IgD-negative memory B cell (primary cell): Measurements from ENCODE around the gene HEATR9. TPM values are rescaled to one million over a fixed set of nuclear protein-coding genes. Genes with fewer than 3 reads are reported as not detected.
"Not testable (repeated sequence)": the region's sequence is repeated elsewhere in the genome, so short reads cannot be mapped to it uniquely, and the experiment has no call there.

Source experiments
- H3K27ac Mint-ChIP-seq, 3 donors: one replicate each; pipeline ENCODE4 v1.8.0; 2020 to 2022; ENCODE audit warnings: mild to moderate bottlenecking in 3 of 3, mixed read lengths in 3 of 3, moderate library complexity in 1 of 3
- H3K27me3 Mint-ChIP-seq: one replicate; pipeline ENCODE4 v1.8.0; 2021; ENCODE audit warnings: mixed read lengths
- H3K36me3 Mint-ChIP-seq: one replicate; pipeline ENCODE4 v1.8.0; 2020; ENCODE audit warnings: mild to moderate bottlenecking, mixed read lengths
- H3K4me1 Mint-ChIP-seq, 3 donors: one replicate each; pipeline ENCODE4 v1.8.0; 2020 to 2022; ENCODE audit warnings: mixed read lengths in 3 of 3, mild to moderate bottlenecking in 1 of 3
- H3K4me3 Mint-ChIP-seq, 4 donors: one replicate each; pipeline ENCODE4 v1.8.0; 2020 to 2022; ENCODE audit warnings: mild to moderate bottlenecking in 4 of 4, mixed read lengths in 4 of 4, moderate library complexity in 3 of 4
- H3K9me3 Mint-ChIP-seq, 3 donors: one replicate each; pipeline ENCODE4 v1.8.0; 2020 to 2021; ENCODE audit warnings: mixed read lengths in 3 of 3, mild to moderate bottlenecking in 1 of 3
- polyA plus RNA-seq: library from polyadenylated mRNA; unstranded; fragments of 300-500 nt; fragmentation: Illumina TruSeq; gene quantifications from one replicate; pipeline ENCODE4 v1.2.3, GENCODE V29; 2021

HEATR9 gene
- polyA plus RNA-seq, 1 donor from 2014 or later = not detected

- no peaks in the 10 kb centered on the region for H3K4me1 Mint-ChIP-seq
- H3K27me3 Mint-ChIP-seq = peaks cover 4% of the 10 kb centered on the region
- H3K36me3 Mint-ChIP-seq = no peaks in the 10 kb centered on the region
- no peak overlapping the region for H3K4me3 Mint-ChIP-seq
- H3K27ac Mint-ChIP-seq = peak overlapping the region in 1 of 3 donors; percentile 83
- H3K9me3 Mint-ChIP-seq = no peaks in the 10 kb centered on the region
Measured at GRCh38 chr17:35900280-35900679, 31.6 kb upstream of the HEATR9 start.

GRCh38 chr17:35898283-35899070, 29.8 kb upstream of the HEATR9 start:
- H3K4me1 Mint-ChIP-seq = no peaks in the 10 kb centered on the region
- H3K27ac Mint-ChIP-seq = no peak overlapping the region
- no peaks in the 10 kb centered on the region for H3K9me3 Mint-ChIP-seq
- H3K27me3 Mint-ChIP-seq = peaks cover 4% of the 10 kb centered on the region
- H3K4me3 Mint-ChIP-seq = no peak overlapping the region
- H3K36me3 Mint-ChIP-seq = no peaks in the 10 kb centered on the region

- not testable (repeated sequence) for H3K27me3 Mint-ChIP-seq, H3K27ac Mint-ChIP-seq, H3K36me3 Mint-ChIP-seq, H3K9me3 Mint-ChIP-seq, H3K4me1 Mint-ChIP-seq, H3K4me3 Mint-ChIP-seq
Measured at GRCh38 chr17:35897772-35898171, 29.1 kb upstream of the HEATR9 start.

GRCh38 chr17:35895636-35896587, 27.2 kb upstream of the HEATR9 start:
- peaks cover 3% of the 10 kb centered on the region for H3K27me3 Mint-ChIP-seq
- H3K4me1 Mint-ChIP-seq = peaks cover 0 to 5% (median 2%) of the 10 kb centered on the region in 3 donors
- peak overlapping the region in 1 of 4 donors; percentile 82 for H3K4me3 Mint-ChIP-seq
- H3K9me3 Mint-ChIP-seq = no peaks in the 10 kb centered on the region
- no peaks in the 10 kb centered on the region for H3K36me3 Mint-ChIP-seq
- no peak overlapping the region for H3K27ac Mint-ChIP-seq

GRCh38 chr17:35894206-35894605, 25.5 kb upstream of the HEATR9 start:
- Mint-ChIP-seq H3K9me3 (no peaks in the 10 kb centered on the region), H3K4me1 (peaks cover 2 to 5% (median 2%) of the 10 kb centered on the region in 3 donors), H3K27me3 (peaks cover 3% of the 10 kb centered on the region), H3K27ac (no peak overlapping the region), H3K36me3 (peaks cover 2% of the 10 kb centered on the region), H3K4me3 (no peak overlapping the region)

GRCh38 chr17:35893751-35894150, 25.1 kb upstream of the HEATR9 start:
- Mint-ChIP-seq H3K27ac (no peak overlapping the region), H3K4me1 (peaks cover 2 to 5% (median 2%) of the 10 kb centered on the region in 3 donors), H3K9me3 (no peaks in the 10 kb centered on the region), H3K27me3 (peaks cover 3% of the 10 kb centered on the region), H3K36me3 (peaks cover 2% of the 10 kb centered on the region), H3K4me3 (peak overlapping the region in 1 of 4 donors; percentile 43)

GRCh38 chr17:35892091-35893035, 23.7 kb upstream of the HEATR9 start:
- Mint-ChIP-seq H3K9me3 (no peaks in the 10 kb centered on the region), H3K27ac (no peak overlapping the region), H3K4me1 (peaks cover 2 to 5% (median 2%) of the 10 kb centered on the region in 3 donors), H3K4me3 (no peak overlapping the region), H3K36me3 (peaks cover 2% of the 10 kb centered on the region), H3K27me3 (peaks cover 3% of the 10 kb centered on the region)

GRCh38 chr17:35891269-35891668, 22.6 kb upstream of the HEATR9 start:
- H3K9me3 Mint-ChIP-seq = no peaks in the 10 kb centered on the region
- peaks cover 2% of the 10 kb centered on the region for H3K36me3 Mint-ChIP-seq
- H3K27me3 Mint-ChIP-seq = peaks cover 3% of the 10 kb centered on the region
- peak overlapping the region in 1 of 3 donors; percentile 35 for H3K27ac Mint-ChIP-seq
- H3K4me3 Mint-ChIP-seq = no peak overlapping the region
- H3K4me1 Mint-ChIP-seq = peaks cover 2 to 5% (median 2%) of the 10 kb centered on the region in 3 donors

GRCh38 chr17:35890774-35891155, 22.1 kb upstream of the HEATR9 start:
- H3K4me3 Mint-ChIP-seq = no peak overlapping the region
- H3K9me3 Mint-ChIP-seq = no peaks in the 10 kb centered on the region
- H3K4me1 Mint-ChIP-seq = peaks cover 2 to 5% (median 2%) of the 10 kb centered on the region in 3 donors
- peak overlapping the region in 1 of 3 donors; percentile 35 for H3K27ac Mint-ChIP-seq
- peaks cover 2% of the 10 kb centered on the region for H3K36me3 Mint-ChIP-seq
- no peaks in the 10 kb centered on the region for H3K27me3 Mint-ChIP-seq

GRCh38 chr17:35889818-35890773, 21.4 kb upstream of the HEATR9 start:
- Mint-ChIP-seq H3K27me3 (no peaks in the 10 kb centered on the region), H3K4me3 (no peak overlapping the region), H3K36me3 (peaks cover 2% of the 10 kb centered on the region), H3K9me3 (no peaks in the 10 kb centered on the region), H3K4me1 (peaks cover 2 to 5% (median 2%) of the 10 kb centered on the region in 3 donors), H3K27ac (no peak overlapping the region)

- Mint-ChIP-seq H3K9me3 (no peaks in the 10 kb centered on the region), H3K4me3 (no peak overlapping the region), H3K27me3 (no peaks in the 10 kb centered on the region), H3K4me1 (peaks cover 2 to 5% (median 2%) of the 10 kb centered on the region in 3 donors), H3K27ac (no peak overlapping the region), H3K36me3 (peaks cover 2% of the 10 kb centered on the region)
Measured at GRCh38 chr17:35889241-35889640, 20.6 kb upstream of the HEATR9 start.

- Mint-ChIP-seq H3K27ac (peak within 1 kb of the TSS; percentile 0 to 93 (median 90)), H3K27me3 (no peaks in the 10 kb centered on the region), H3K9me3 (no peaks in the 10 kb centered on the region), H3K36me3 (no peaks in the 10 kb centered on the region), H3K4me1 (peaks cover 24 to 31% (median 28%) of the 10 kb centered on the region in 3 donors), H3K4me3 (peak within 1 kb of the TSS; percentile 43 to 94 (median 89))
Measured at GRCh38 chr17:35879773-35880654, 11.3 kb upstream of the HEATR9 start, which contains the start of gene CCL5. Gene CCL5 (minus strand): TSS chr17:35880360.

- Mint-ChIP-seq H3K27ac (no peak overlapping the region), H3K4me3 (peak overlapping the region in 2 of 4 donors; percentile 64 to 69), H3K36me3 (peaks cover under 1% of the 10 kb centered on the region), H3K27me3 (no peaks in the 10 kb centered on the region), H3K9me3 (no peaks in the 10 kb centered on the region), H3K4me1 (peaks cover 24 to 31% (median 28%) of the 10 kb centered on the region in 3 donors)
Measured at GRCh38 chr17:35878361-35878760, 9.7 kb upstream of the HEATR9 start.
